AG04450 (cell line): ENCODE results near the gene ARL5A. TPM values are rescaled to one million over a fixed set of nuclear protein-coding genes. Genes with fewer than 3 reads are reported as not detected.

Source experiments
- CTCF ChIA-PET: fragments of 300-600, 350-600 bp; formaldehyde crosslinking; extraction: SDS; loops from one replicate; lab custom pipeline; 2022; ENCODE audit warnings: antibody characterized with exemption, inconsistent platforms; lab: Charles Lee
- POLR2A ChIA-PET: fragments of 350-600 bp; formaldehyde crosslinking; extraction: SDS; loops from one replicate; lab custom pipeline; 2021; ENCODE audit warnings: antibody characterized with exemption, inconsistent platforms; lab: Yijun Ruan, JAX
- DNase-seq: peaks from one replicate; pipeline ENCODE4 v3.0.0-alpha.2; 2011; ENCODE audit warnings: low read depth, low spot score
- H3K27ac ChIP-seq: one replicate; pipeline ENCODE4 v1.5.1; 2012; ENCODE audit warnings: low read depth, low read length, control low read depth
- H3K27me3 ChIP-seq: one replicate; pipeline ENCODE4 v1.6.0; 2012; ENCODE audit warnings: low read length; ENCODE audit not compliant: control insufficient read depth, insufficient read depth
- H3K4me3 ChIP-seq: 2 replicates; pipeline ENCODE4 v1.5.1; 2011; ENCODE audit warnings: mild to moderate bottlenecking, low read depth, low read length, control low read depth
- H3K9me3 ChIP-seq: 2 replicates; pipeline ENCODE4 v1.5.1; 2012; ENCODE audit warnings: low read length; ENCODE audit not compliant: control insufficient read depth, insufficient read depth
- polyA plus RNA-seq: library from polyadenylated mRNA; depleted of rRNA; stranded (reverse); fragments of >200 nt; gene quantifications from 2 replicates; pipeline ENCODE4 v1.2.3, GENCODE V29; 2011
- TF ChIP-seq, protein P1 (sequence below): IDR thresholded peaks from 2 replicates; pipeline ENCODE4 v1.5.1; 2011; ENCODE audit warnings: low read depth, low read length, control low read depth, inconsistent platforms

Gene ARL5A
- polyA plus RNA-seq, 1 experiment: 24.9 TPM

DNA sequence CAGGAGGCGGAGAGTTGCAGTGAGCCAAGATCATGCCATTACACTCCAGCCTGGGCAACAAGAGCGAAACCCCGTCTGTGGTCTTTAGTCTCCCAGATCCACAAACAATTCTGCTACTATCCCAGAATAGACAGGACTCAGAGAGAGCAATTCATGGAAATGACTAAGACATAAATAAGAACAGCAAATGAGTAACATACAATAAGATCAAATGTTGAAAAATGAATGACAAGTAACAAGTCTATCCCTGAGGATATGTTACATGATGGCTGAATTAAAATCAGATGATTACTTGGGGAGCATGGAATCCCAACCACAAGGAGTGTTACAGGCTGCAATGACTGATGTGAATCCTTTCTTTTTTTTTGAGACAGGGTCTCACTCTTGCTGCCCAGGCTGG lies 10.3 kb downstream of the ARL5A start:
- CTCF ChIA-PET: interaction anchor here (1.5 to 2.2 kb wide), 2 partner anchors 11 to 166 kb away, joined by 3 to 11 read pairs; no protein-coding TSS in a partner anchor
- H3K4me3 ChIP-seq: no peak overlapping the region
- no peak for DNase-seq
- no peaks in the 10 kb centered on the region for H3K27me3 ChIP-seq
- no peaks in the 10 kb centered on the region for H3K9me3 ChIP-seq
- H3K27ac ChIP-seq: no peak overlapping the region
- TF ChIP-seq, protein P1, sequence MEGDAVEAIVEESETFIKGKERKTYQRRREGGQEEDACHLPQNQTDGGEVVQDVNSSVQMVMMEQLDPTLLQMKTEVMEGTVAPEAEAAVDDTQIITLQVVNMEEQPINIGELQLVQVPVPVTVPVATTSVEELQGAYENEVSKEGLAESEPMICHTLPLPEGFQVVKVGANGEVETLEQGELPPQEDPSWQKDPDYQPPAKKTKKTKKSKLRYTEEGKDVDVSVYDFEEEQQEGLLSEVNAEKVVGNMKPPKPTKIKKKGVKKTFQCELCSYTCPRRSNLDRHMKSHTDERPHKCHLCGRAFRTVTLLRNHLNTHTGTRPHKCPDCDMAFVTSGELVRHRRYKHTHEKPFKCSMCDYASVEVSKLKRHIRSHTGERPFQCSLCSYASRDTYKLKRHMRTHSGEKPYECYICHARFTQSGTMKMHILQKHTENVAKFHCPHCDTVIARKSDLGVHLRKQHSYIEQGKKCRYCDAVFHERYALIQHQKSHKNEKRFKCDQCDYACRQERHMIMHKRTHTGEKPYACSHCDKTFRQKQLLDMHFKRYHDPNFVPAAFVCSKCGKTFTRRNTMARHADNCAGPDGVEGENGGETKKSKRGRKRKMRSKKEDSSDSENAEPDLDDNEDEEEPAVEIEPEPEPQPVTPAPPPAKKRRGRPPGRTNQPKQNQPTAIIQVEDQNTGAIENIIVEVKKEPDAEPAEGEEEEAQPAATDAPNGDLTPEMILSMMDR: no peak
- POLR2A ChIA-PET: no interaction called here

DNA sequence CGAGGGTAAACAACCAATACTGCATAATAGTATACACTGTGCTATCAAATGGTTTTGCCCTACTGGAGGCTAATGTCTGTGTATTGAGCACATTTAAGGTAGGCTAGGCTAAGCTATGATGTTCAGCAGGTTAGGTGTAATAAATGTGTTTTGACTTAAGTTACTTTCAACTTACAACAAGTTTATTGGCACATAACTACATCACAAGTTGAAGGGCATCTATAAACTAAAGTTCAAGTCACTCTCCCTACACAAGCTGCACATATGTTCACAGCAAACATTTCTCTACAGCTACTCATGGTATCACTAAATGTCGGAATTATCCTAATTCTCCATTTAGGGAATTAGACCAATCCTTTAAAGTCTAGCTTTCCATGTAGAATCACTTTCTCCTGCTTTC lies 11.4 kb downstream of the ARL5A start:
- Histone ChIP-seq H3K9me3 (no peaks in the 10 kb centered on the region), H3K27me3 (no peaks in the 10 kb centered on the region), H3K4me3 (no peak overlapping the region), H3K27ac (no peak overlapping the region)
- TF ChIP-seq, protein P1: no peak
- ChIA-PET CTCF (interaction anchor here (1.0 to 2.2 kb wide), 3 partner anchors 10 to 209 kb away, joined by 3 to 11 read pairs (median 3); no protein-coding TSS in a partner anchor), POLR2A (no interaction called here)
- DNase-seq: no peak

DNA sequence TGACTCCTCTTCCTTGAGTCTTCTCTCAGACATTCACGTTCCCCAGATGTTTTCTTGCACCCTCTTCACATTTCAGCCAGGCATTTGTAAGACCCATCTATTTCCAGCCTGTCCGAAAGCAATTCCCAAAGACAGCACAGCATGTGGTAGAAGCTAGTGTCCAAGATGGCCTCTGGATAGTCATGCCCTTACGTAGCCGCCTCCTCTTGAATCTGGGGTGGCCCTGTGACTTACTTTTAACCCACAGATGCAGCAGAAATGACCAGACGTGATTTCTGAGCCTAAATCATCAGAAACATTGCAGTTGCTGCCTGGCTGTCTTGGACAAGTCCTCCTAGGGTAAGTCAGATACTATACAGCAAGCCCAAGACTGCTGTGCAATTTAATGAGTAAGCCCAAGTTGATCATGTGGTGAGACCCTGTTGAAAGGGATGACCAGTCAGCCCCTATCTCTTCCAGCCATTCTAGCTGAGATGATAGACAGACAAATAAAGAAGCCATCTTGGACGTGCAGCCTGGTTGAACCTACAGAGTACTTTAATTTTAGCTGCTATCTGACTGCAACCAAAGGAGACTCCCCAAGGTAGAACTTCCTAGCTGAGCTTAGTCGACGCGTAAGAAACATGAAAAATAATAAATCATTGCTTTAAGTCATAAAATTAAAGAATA lies 12.3 kb downstream of the ARL5A start:
- POLR2A ChIA-PET: no interaction called here

DNA sequence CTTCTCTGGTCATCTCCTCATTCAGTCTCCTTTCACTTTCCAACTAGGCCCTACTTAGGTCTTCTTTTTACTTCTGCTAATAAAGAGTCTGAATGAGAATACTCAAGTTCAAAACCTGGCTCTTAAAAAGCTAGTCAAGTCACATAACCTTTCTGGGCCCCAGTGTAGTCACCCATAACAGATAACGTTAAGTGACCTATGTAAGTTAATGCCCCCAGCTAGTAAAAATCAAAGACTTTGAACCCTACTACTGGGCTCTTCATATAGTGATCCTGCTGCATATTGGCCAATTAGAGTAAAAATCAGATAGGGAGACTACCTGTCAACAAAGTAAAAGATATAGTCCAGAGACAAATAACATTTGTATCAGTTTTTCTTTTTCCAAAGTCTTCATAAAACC lies 17.7 kb downstream of the ARL5A start:
- no peak for DNase-seq
- Histone ChIP-seq H3K27ac (no peak overlapping the region), H3K4me3 (no peak overlapping the region), H3K27me3 (no peaks in the 10 kb centered on the region), H3K9me3 (no peaks in the 10 kb centered on the region)
- CTCF ChIA-PET: interaction anchor here (1.0 kb wide), 1 partner anchor 8 kb away, joined by 3 read pairs; no protein-coding TSS in a partner anchor
- POLR2A ChIA-PET: no interaction called here
- TF ChIP-seq, protein P1: no peak

More for the DNA sequence above, 12.3 kb downstream of the ARL5A start:
- CTCF ChIA-PET: interaction anchor here (1.0 to 2.2 kb wide), 3 partner anchors 9 to 210 kb away, joined by 3 to 11 read pairs (median 3); no protein-coding TSS in a partner anchor
- H3K27ac ChIP-seq: no peak overlapping the region
- DNase-seq: no peak
- TF ChIP-seq, protein P1: no peak
- no peak overlapping the region for H3K4me3 ChIP-seq
- H3K27me3 ChIP-seq: no peaks in the 10 kb centered on the region
- H3K9me3 ChIP-seq: no peaks in the 10 kb centered on the region

DNA sequence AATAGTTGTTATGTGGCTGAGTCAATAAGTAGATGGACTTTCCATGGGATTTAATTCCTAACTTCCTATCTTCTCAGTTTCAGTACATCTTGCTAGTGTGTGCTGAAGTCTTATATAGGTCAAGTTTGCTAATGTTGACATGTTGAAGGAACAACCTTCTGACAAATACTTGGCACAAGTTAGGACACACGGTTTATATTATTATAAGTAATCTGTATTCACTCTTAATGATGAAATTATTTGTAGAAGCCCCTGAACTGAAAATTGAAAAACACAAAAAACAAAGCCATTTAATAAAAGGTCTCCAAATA lies 19.2 kb downstream of the ARL5A start:
- CTCF ChIA-PET: interaction anchor here (1.4 to 1.8 kb wide), 2 partner anchors 15 to 28 kb away, joined by 3 to 4 read pairs; no protein-coding TSS in a partner anchor
- Histone ChIP-seq H3K27ac (no peak overlapping the region), H3K4me3 (no peak overlapping the region), H3K27me3 (no peaks in the 10 kb centered on the region), H3K9me3 (no peaks in the 10 kb centered on the region)
- TF ChIP-seq, protein P1: no peak
- DNase-seq: no peak
- POLR2A ChIA-PET: no interaction called here
